Amniotic epithelial cell (primary cell): Measurements from ENCODE around the gene ATP10A.
"Not testable (repeated sequence)": the region's sequence is repeated elsewhere in the genome, so short reads cannot be mapped to it uniquely, and the experiment has no call there.

ENCODE experiments used
- DNase-seq: peaks from one replicate; pipeline ENCODE4 v3.0.0-alpha.2; 2010; ENCODE audit warnings: low read depth

The ATP10A gene

DNA sequence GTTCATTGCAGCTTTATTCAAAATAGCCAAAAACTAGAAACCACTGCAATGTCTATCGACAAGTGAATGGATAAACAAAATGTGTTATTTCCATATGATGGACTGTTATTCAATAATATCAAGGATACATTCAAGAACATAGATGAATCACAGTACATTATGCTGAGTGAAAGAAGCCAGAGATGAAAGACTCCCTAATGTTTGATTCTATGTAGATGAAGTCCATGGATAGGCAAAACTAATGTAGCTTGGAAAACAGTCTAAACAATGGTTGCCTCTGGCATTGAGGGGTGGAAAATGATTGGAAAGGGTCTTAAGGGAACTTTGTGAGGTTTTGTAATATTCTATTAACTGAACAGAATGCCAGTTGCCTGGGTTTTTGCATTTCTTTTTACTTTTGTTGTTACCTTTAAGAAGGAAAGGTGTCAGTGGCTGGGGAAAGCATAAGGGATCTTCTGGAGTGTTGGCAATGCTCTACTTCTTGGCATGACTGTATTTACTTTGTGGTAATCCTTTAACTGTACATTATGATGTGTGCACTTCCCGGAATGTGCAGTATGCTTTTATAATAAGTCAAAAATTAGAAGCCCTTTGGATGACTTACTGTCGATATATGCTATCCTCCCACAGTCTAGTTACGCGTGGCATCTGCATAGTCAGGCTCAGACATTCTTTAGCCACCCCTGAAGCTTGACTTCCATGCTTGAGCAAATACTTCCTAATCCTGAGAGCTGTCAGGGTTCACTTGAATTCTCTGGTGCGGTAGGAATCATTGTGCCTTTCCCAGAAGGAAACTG is 20.5 kb upstream of the ATP10A start:
- DNase-seq, result peak; percentile 61

DNA sequence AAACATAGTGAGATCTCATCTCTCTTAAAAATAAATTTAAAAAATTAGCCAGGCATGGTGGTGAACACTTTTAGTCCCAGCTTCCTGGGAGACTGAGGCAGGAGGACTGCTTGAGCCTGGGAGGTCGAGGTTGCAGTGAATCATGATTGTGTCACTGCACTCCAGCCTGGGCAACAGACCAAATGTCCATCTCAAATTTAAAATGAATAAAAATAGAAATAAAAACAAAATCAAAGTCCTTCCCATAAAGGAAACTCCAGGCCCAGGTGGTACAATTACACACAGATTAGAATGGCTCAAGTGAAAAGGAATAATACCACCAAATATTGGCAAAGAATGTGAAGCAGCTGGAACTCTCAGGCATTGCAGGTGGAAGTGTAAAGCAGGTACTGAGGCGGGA is 19.3 kb upstream of the ATP10A start:
- DNase-seq, result no peak

DNA sequence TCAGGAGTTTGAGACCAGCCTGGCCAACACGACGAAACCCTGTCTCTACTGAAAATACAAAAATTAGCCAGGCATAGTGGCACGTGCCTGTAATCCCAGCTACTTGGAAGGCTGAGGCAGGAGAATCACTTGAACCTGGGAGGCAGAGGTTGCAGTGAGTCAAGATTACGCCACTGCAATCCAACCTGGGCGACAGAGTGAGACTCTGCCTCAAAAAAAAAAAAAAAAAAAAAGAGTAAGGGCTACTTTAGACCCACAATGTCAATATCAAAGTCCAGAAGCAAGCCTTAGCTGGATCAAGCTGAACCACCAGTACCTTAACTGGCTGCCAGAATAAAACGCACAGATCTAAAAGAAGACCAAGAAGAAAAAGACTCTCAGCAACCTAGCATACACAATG is 17.8 kb upstream of the ATP10A start:
- DNase-seq, result not testable (repeated sequence)

DNA sequence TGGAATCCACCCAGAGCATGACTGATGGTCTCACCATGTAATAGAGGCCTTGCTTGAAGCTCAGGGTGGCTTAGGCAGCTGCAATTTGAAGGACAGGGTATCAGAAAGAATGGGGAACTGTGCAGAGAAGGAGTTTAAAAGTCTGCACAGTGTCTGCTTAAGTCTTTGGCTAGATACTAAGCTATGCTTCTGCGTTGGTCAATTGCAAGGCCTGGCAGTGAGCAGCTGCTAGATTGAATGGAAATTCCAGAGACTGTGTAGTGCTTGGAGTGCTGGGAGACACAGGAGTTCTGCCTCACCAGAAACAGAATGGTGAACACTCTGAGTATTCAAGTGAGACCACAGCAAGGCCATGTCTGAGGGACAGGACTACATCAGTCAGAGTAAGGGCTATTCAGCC is 17.3 kb upstream of the ATP10A start:
- DNase-seq, result no peak

DNA sequence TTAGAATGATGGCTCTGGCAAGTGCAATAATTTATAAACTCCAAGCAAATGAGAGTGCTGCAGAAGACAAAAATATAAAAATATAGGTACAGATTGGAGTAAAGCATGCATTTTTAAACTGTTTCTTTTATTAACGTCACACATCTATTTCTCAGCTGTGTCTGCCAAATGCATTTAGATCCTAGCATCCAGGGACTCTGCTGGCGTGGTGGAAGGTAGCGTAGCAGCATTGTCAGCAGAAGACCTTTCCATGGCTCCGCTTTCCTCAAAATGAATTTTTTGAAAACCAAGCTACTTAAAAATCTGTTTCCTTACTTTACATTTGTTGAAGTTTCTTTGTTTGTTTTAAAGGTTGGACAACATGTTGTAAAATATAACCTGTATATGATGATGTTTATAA is 16.3 kb upstream of the ATP10A start:
- DNase-seq, result no peak

DNA sequence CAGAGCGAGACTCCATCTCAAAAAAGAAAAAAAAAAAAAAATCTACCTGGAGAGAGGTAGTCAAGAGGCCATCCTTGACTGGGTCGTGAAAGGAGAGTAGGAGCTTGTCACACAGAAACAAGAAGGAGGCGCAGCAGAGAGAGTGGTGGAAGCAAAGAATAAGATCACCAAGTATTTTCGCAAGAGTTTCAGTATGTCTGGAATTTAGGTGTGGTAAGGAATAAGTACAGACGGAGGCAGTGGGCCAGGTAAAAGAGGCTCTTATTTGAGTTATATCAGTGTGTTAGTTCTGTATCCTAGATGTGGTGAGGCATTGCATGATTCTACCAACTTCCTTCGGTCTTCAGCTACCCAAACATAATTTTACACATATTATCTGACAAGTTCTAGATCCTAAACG is 14.6 kb upstream of the ATP10A start:
- no peak for DNase-seq

DNA sequence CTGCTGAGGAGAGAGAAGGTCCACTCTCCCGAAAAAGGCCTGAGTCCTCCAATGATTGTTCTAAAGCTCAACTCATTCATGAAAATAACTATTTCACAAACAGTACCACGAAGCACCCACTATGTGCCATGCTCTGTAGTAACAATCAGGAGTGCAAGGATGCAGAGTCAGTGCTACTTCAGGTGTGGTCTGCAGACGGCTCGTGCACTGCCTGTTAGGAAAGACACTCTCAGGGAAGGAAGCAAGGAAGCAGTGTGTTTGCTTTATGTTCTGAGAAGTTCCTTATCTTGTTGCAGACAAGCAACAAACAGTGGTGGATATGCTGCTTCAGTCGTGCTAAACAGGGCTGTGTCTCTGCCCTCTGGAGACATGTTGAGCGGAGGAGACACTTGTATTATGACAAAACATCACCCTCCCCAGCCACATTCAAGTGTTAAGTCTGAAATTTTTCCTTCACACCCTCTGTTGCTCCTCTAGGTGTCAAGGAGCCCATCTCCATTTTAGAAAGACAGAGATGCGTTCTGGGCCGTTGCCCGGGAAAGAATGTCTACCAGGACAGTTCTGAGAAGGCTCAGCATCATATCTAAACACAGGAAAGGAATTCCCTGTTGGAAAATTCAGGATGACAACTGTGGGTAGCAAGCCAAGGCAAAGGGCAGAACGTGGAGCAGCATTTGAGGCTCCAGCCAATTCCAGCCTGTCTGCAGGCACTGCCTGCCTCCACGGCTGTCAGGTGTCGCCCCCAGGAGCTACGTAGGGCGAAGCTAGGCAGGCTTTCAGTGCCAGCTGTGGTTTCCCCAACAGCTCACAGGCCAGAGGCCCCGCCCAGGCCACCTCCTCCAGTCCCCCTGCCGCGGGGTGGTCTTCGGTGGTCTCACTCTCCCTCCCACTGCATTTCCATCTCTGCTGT is 13.4 kb upstream of the ATP10A start:
- DNase-seq, result no peak

DNA sequence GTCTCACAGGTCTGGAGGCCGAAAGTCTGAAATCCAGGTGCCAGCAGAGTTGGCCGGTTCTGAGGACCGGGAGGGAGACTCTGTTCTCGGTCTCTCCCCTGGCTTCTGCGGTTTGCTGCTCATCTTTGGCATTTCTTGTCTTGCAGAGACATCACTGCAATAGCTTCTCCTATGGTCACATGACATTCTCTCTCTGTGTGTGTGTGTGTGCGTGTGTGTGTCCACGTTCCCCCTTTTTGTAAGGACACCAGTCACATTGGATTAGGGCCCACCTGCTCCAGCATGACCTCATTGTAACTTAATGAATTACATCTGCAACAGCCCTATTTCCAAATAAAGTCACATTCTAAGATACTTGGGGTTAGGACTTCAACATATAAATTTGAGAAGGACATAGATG is 12.4 kb upstream of the ATP10A start:
- no peak for DNase-seq

DNA sequence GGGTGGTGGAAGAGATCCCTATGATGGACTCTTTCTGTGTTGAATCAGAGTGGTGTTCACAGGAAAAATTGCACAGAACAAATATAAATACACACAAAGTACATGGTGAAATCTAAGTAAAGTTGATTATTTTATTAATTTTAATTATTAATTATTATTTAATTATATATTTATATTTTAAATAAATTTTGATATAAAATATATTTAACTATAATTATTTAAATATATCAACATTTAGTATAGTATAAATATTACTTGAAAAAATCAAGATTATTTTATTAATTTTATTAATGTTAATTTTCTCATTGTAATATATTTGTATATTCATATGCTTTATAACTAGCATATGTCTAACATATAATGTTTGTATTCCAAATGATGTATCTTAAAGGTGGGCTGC is 11.3 kb upstream of the ATP10A start:
- no peak for DNase-seq

DNA sequence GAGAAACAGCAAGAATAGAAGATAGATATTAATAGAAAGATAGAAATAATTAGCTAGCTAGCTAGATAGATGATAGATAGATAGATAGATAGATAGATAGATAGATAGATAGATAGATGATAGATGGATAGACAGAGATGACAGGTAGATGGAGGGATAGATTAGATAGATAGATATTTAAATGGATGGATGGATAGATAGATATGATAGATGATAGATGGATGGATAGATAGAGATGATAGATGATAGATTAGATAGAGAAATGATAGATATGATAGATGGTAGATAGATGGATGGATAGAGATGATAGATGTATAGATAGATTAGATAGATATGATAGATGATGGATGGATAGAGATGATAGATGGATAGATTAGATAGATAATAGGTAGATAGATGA is 8.3 kb upstream of the ATP10A start:
- no peak for DNase-seq

DNA sequence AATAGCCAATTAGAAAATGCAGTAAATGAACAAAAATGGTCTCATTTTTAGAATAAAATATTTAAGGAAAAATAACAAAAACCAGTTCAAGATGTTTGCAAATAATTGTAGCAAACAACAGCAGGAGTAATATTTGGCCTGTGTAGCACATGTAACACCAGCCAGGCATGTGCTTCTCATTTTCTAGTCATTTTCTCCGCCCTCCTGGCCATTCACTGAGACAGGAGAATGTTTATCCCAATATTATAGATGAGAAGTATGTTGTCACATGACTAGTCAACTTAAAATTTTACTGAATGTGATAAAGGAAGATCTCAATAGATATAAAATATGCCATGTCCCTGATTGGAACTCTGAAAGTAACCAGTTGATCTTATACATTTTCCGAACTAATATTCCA is 7.8 kb upstream of the ATP10A start:
- DNase-seq, result no peak

DNA sequence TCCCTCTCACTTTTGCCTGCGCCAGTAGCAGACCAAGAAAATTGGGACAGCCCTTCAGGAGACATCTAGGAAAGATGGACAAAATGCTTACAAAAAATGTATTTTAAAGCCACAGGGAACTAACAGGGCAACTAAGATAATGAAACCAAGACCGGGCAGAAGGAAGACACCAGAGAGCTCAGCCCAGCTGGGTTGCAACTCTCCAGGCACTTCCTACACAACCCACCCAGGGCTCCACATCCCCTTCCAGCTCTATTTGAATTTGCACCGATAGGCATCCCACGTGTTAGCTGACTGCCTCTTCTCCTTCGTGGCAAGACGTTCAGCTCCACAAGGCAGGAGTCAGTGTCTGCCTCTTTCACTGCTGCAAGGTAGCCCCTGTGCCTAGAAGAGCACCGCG is 6.6 kb upstream of the ATP10A start:
- no peak for DNase-seq

DNA sequence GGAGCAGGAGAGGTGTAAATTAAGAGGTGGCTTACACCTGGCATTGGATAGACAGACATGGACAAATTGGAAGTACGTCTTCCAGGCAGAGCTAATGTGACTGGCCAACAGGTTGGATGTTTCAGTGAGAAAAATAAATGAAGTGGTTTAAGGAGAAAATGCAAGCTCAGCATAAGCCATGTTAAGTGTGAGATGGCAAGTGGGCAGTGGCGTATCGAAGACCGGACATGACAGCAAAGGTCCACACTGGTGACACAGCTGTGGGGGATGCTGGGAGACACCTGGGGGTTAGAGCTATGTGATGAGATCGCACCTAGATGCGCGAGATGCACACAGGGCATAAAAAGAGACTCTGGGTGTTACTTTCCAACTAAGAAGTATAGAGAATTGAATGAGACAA is 3.7 kb upstream of the ATP10A start:
- DNase-seq, result no peak

DNA sequence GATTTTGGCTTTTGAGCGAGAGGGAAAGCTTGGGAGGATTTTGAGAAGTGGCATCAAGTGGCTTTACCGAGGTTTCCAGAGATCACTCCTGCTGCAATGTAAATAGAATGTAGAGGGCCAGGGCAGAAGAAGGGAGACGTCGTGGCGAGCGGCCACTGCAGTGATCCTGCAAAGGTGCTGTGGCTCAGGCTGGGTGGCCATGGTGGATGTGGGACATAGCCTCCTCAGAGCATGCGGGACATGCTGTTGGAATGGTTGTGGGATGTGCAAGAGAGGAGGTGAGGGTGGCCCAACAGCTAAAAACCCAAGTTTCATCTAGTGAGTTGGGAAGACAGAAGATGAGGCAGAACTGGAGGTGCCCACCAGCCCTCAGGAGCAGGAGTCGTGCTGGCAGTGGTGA is 3.1 kb upstream of the ATP10A start:
- no peak for DNase-seq

DNA sequence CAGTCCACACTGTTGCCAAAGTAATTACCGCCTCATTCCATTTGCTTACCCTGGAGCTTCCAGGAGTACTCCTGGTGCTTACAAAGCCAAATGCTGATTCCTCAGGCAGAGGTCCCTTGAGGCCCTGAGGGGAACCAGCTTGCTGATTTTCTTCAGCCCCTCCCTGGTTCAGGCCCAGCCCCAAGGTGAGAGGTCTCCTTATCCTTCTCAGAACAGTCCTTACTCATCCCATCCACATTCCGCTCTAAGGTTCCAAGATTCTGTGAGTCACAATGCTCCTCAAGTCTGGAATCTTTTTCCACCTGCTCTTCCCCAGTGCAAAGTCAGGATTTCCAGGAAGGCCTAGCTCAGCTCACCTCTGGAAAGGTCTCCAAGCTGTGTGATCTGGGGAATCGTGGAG is 1.8 kb upstream of the ATP10A start:
- DNase-seq, result no peak

DNA sequence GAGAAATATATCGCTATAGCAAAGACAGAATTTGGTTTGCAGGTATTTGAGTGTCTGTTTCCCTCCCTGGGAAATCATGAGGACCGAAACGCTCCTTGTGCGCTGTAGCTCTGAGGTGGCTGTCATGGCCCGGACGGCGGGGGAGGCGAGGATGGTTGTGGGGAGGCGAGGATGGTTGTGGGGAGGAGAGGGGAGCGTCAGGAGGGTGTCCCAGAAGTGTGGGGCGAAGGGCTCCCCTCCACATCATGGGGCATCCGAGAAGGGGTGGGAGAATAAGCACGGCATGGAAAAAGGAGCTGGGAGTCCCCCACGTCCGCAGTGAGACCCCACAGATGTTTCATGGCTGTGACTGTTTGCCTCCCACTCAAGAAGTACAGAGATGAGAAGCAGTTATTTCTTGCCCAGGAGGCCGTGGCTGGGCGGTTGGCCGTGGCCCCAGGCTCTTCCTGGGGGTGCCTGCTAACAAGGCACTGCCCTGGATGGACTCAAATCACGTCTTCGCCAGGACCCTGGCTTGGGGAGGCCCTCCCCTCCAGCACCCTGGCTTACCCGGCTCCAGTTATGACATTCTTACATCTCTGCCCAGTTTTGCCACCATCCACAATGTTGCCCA is 947 bp upstream of the ATP10A start:
- no peak for DNase-seq

DNA sequence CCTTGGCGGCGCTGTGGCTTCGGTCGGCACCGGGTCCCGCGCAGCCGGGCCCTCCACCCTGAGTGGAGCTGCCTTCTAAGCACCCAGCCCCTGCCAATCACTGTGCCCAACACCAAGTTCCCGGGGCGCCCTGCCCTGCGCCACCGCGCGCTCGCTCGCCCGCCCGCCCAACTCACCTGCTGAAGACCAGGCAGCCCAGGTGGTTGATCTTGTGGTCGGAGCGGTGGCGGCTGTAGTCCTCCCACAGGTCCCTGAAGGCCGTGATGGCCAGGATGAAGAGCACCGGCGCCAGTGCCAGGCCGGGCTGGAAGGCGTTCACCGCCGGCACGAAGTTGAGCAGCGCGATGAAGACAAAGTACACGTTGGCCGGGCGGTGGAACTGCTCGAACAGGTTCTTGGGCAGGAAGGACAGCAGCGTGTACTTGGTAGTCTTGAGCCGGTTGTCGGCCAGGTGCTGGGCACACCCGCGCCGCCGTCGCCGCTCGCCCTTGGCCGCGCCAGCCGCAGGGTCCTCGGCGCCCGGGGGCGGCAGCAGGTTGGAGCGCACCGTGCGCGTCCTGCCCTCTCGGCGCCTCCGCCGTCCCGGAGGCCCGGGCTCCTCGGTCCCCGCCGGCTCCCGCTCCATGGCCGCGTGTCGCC is 536 bp downstream of the ATP10A start:
- no peak for DNase-seq

DNA sequence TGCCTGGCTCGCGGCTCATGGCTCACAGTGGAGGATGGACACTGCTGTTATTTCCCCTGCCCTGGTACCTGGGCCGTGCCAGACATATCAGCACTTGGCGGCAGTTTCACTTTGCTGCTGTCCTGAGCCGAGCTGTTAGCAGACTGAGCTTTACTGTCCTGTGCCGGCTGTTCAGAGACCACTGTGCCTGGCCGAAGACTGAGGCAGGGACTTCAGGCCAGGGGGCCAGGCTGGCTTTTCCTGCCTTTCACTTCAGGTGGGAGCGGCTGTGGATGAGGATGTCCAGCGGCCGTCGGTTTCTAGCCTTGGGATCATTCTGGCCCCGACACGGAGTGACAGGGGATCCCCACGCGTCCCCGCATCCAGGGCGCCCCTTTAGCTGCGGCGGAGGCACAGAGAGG is 1.1 kb downstream of the ATP10A start:
- DNase-seq, result no peak

DNA sequence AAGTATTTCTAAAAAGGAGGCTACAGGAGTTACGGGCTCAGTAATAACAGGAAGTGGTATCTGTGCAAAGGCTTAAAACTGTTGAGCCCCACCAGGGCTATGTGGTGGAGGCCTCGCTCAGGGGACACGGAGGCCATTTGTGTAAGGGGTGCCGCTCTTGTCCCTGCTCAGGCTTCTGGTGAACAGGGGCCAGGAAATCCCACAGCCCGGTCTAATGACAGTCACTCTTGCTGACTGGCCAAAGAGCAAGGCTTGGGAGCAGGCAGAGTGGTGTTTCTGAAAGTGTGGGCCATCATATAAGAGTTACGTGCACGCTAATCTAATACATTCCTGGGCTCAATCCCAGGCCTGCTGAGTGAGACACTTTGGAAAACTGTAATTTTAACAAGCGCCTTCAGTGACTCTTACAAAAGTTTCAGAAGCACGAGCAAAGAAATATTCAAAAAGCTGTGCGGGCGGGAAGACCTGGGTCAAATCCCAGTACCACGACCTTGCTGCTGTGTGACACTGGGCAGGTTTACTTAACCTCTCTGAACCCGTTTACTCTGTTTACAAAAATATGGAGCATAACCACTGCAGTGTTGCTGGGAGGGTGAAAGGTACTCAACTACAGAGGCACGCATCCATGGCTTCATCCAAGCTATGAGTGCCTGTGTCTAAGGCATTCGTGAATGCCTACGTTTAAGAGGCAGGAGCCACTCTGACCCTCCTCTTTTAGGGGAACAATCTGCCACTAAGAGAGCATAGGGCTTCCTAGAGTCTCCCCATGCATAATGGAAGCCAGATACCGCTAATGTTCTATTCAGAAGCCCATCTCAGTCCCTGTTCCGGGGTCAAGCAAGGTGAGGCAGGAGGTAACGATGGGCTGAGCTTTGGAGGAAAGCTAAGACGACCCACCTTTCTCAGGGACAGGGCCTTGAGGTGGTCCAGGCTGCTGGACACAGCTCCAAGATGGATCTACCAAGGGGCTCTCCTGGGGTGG is 2.0 kb downstream of the ATP10A start:
- no peak for DNase-seq

DNA sequence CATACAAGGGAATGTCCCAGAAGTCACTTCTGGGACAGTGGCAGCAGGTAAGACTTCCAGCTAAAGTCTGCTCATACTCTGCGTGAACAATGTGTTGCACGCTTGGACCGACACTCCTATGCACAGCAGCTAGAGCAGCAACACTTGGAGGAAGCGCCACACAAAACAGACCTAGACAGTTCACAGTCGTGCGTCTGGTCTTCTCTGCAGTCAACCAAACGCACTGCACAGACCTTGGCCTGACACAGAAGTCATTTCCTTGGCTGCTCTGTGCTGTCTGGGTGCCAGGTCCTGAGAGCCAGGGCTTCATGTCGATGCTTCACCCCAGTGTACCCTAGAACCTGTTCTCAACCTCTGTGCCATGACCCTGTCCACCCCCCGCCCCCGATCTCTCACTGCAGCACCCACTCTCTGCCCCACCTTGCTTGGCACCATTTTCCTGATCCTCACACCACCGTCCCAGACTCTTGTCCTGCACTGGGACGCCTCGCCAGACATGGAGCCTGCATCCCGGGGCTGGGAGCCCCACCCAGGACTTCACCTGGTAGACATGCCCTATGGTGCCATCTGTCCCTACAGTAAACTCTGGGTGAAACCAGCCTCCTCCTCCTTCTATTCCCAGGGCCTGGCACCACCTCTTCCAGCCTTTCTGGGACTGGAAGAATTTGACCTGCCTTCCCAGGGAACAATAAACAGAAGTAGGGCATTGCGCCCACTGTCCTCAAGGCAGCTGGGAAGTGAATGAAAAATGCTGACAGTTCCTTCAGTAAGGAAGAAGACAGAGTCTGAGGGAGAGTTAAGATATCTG is 3.1 kb downstream of the ATP10A start:
- no peak for DNase-seq
